ENCODE data around the gene ATP9A.

GRCh38 chr20:51611625-51611890, 156.6 kb downstream of the ATP9A start:
- TF ChIP-seq POLR2A (IDR thresholded peaks at IDR 0.05) (no peak), CTCF (IDR thresholded peaks at IDR 0.05) (no peak)
